ENCODE data around the gene CAPZB.

CAPZB gene

GRCh38 chr1:19472174-19472573, 13.2 kb downstream of the CAPZB start:
- DNase-seq (ENCODE audit: extremely low read depth in 1 of 2, low read depth in 1 of 2) = no peak

GRCh38 chr1:19469004-19469403, 16.3 kb downstream of the CAPZB start:
- DNase-seq (ENCODE audit: extremely low read depth in 1 of 2, low read depth in 1 of 2) = no peak

- peak; percentile 49 to 51 for DNase-seq (ENCODE audit: extremely low read depth in 1 of 2, low read depth in 1 of 2)
These were observed 16.9 kb downstream of the CAPZB start for GRCh38 chr1:19468397-19468956.

GRCh38 chr1:19467199-19468187, 17.8 kb downstream of the CAPZB start:
- no peak for DNase-seq (ENCODE audit: extremely low read depth in 1 of 2, low read depth in 1 of 2)

GRCh38 chr1:19466112-19466561, 19.2 kb downstream of the CAPZB start:
- no peak for DNase-seq (ENCODE audit: extremely low read depth in 1 of 2, low read depth in 1 of 2)

- no peak for DNase-seq (ENCODE audit: extremely low read depth in 1 of 2, low read depth in 1 of 2)
These were observed 19.7 kb downstream of the CAPZB start for GRCh38 chr1:19465650-19466049.

GRCh38 chr1:19465123-19465522, 20.2 kb downstream of the CAPZB start:
- DNase-seq (ENCODE audit: extremely low read depth in 1 of 2, low read depth in 1 of 2) = no peak

- no peak for DNase-seq (ENCODE audit: extremely low read depth in 1 of 2, low read depth in 1 of 2)
These were observed 20.6 kb downstream of the CAPZB start for GRCh38 chr1:19464696-19465095.

- no peak for DNase-seq (ENCODE audit: extremely low read depth in 1 of 2, low read depth in 1 of 2)
These were observed 21.9 kb downstream of the CAPZB start for GRCh38 chr1:19463504-19463803.

- peak in 1 of 2 donors; percentile 34 for DNase-seq (ENCODE audit: extremely low read depth in 1 of 2, low read depth in 1 of 2)
These were observed 22.4 kb downstream of the CAPZB start for GRCh38 chr1:19462781-19463503.

- no peak for DNase-seq (ENCODE audit: extremely low read depth in 1 of 2, low read depth in 1 of 2)
These were observed 24.2 kb downstream of the CAPZB start for GRCh38 chr1:19461220-19461554.

- DNase-seq (ENCODE audit: extremely low read depth in 1 of 2, low read depth in 1 of 2) = no peak
These were observed 24.7 kb downstream of the CAPZB start for GRCh38 chr1:19460535-19461219.

- DNase-seq (ENCODE audit: extremely low read depth in 1 of 2, low read depth in 1 of 2) = no peak
These were observed 26.4 kb downstream of the CAPZB start for GRCh38 chr1:19458815-19459417.

GRCh38 chr1:19457607-19458006, 27.7 kb downstream of the CAPZB start:
- no peak for DNase-seq (ENCODE audit: extremely low read depth in 1 of 2, low read depth in 1 of 2)

- DNase-seq (ENCODE audit: extremely low read depth in 1 of 2, low read depth in 1 of 2) = no peak
These were observed 28.3 kb downstream of the CAPZB start for GRCh38 chr1:19456968-19457441.

GRCh38 chr1:19455353-19455752, 30.0 kb downstream of the CAPZB start:
- DNase-seq (ENCODE audit: extremely low read depth in 1 of 2, low read depth in 1 of 2) = no peak

- DNase-seq (ENCODE audit: extremely low read depth in 1 of 2, low read depth in 1 of 2) = no peak
These were observed 30.8 kb downstream of the CAPZB start for GRCh38 chr1:19454265-19455146.

GRCh38 chr1:19453741-19454201, 31.6 kb downstream of the CAPZB start:
- DNase-seq (ENCODE audit: extremely low read depth in 1 of 2, low read depth in 1 of 2) = no peak

GRCh38 chr1:19452221-19452663, 33.1 kb downstream of the CAPZB start:
- DNase-seq (ENCODE audit: extremely low read depth in 1 of 2, low read depth in 1 of 2) = no peak
